Measurements from ENCODE around the gene GDI2. TPM values are rescaled to one million over a fixed set of nuclear protein-coding genes. Genes with fewer than 3 reads are reported as not detected.

The GDI2 gene
- total RNA-seq, 4 donors from 2014 or later, result 215 to 263 (median 248) TPM

DNA sequence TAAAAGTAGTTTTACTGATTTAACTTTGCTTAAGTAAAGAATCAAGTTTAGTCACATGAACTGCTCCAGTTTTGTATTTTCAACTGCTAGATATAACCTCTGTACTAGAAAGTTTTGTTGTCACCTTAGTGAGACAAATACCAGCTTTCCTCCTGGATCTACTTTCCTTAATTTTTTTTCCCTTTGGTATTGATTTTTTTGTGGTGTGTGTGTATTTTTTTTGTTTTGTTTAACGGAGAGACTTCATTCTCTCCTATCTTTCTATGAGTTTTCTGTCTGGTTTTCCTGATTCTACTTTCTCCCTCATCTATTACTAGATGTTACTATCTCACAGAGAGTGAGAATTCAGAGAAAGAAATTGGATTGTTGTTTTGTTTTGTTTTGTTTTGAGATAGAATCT is 76.6 kb downstream of the GDI2 start:
- ATAC-seq (ENCODE audit: low FRiP score), result no peak
- no peak for DNase-seq (ENCODE audit: low spot score)
- TF ChIP-seq, protein P1, sequence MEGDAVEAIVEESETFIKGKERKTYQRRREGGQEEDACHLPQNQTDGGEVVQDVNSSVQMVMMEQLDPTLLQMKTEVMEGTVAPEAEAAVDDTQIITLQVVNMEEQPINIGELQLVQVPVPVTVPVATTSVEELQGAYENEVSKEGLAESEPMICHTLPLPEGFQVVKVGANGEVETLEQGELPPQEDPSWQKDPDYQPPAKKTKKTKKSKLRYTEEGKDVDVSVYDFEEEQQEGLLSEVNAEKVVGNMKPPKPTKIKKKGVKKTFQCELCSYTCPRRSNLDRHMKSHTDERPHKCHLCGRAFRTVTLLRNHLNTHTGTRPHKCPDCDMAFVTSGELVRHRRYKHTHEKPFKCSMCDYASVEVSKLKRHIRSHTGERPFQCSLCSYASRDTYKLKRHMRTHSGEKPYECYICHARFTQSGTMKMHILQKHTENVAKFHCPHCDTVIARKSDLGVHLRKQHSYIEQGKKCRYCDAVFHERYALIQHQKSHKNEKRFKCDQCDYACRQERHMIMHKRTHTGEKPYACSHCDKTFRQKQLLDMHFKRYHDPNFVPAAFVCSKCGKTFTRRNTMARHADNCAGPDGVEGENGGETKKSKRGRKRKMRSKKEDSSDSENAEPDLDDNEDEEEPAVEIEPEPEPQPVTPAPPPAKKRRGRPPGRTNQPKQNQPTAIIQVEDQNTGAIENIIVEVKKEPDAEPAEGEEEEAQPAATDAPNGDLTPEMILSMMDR (IDR thresholded peaks at IDR 0.05), result no peak

DNA sequence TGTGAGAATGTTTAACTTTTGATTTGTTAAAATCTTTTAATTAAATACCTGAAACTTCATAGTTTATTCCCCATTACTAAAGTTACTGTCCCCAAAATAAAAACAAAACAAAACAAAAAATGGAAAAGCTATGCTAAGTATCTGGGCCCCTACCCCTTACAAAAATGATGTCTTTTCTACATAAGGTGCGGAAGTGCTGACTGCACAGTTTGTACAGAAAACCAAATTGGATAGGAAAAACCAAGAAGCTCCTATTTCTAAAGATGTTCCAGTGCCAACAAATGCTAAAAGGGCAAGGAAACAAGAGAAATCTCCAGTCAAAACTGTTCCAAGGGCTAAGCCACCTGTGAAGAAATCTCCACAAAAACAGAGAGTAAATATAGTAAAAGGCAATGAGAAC is 78.1 kb downstream of the GDI2 start:
- TF ChIP-seq, protein P1 (IDR thresholded peaks at IDR 0.05), result no peak
- no peak for ATAC-seq (ENCODE audit: low FRiP score)
- DNase-seq (ENCODE audit: low spot score), result no peak

DNA sequence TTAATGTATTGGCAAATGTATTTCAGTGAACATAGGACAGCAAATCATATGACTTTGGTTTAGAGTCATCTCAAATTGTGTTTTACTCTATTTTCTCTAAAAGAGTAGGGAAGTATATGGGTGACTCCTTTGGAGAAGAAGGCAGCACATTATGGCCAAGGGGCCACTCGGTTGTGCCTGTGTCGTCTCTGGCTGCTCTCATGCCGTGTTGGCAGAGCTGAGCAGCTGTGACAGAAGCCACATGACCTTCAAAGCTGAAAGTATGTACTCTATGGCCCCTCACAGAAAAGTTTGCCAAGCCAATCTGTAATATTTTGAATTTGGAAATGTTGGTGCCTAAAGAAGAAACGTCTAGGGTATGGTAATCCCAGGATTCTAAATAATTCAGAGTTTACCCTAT is 81.1 kb downstream of the GDI2 start:
- TF ChIP-seq, protein P1 (IDR thresholded peaks at IDR 0.05), result no peak
- DNase-seq (ENCODE audit: low spot score) (no peak), ATAC-seq (ENCODE audit: low FRiP score) (no peak)

DNA sequence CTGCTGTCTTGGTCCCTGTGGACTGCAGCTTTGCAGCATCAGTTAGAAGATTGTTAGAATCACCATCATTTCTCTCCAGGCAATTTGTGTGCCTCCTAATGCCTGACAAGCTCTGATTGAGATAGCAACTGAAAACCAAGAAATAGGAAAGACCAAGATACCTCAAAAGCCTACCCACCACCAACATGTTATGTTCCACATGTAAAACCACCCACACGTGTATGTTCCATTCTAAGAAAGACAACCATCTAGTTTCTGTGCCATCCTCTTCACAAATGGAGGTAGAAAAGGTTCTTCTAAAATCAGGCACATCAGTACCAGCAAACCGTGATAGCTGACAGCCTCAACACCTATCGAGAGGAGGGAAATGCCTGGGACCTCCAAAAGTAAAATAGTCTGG is 81.7 kb downstream of the GDI2 start:
- TF ChIP-seq, protein P1 (IDR thresholded peaks at IDR 0.05), result no peak
- no peak for DNase-seq (ENCODE audit: low spot score)

DNA sequence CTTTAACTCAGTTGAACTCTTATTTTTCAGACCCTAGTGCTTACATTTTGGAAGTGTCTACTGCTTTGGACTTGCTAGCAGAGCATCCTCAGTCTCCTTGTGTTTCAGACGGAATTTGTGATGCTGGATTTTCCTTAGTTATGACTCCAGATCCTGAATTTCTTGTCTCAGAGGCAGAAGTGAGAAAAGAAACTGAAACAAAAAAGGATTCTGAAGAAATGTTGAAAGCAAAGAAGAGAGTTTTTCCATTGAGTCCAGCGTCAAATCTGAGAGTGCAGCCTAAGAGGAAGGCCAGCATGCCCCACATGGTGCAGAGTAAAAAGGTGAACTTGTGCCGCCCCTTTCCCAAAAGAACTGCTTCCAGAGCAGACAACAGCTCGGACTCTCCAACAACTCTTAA is 82.5 kb downstream of the GDI2 start:
- no peak for ATAC-seq (ENCODE audit: low FRiP score)
- TF ChIP-seq, protein P1 (IDR thresholded peaks at IDR 0.05), result no peak

More for the DNA sequence above, 81.7 kb downstream of the GDI2 start:
- no peak for ATAC-seq (ENCODE audit: low FRiP score)

DNA sequence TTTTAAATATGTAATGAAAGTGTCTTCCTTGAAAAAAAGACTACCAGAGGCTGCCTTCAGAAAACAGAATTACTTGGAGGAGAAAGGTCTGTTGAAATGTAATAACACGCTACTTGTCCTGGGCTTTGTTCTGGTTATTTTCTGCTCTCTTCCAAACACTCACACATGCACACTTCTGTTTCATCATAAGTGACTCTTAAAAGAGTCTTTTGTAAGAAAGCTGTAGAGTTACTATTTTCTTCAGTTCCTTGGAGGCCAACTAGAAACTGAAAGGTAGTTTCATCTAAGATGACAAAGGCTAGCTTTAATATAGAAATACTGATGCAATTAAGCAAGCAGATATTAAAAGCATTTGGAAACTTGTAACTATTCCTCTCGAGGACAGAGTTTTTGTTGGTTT is 89.5 kb downstream of the GDI2 start:
- TF ChIP-seq, protein P1 (IDR thresholded peaks at IDR 0.05), result no peak
- ATAC-seq (ENCODE audit: low FRiP score) (no peak), DNase-seq (ENCODE audit: low spot score) (no peak)

More for the DNA sequence above, 82.5 kb downstream of the GDI2 start:
- no peak for DNase-seq (ENCODE audit: low spot score)

DNA sequence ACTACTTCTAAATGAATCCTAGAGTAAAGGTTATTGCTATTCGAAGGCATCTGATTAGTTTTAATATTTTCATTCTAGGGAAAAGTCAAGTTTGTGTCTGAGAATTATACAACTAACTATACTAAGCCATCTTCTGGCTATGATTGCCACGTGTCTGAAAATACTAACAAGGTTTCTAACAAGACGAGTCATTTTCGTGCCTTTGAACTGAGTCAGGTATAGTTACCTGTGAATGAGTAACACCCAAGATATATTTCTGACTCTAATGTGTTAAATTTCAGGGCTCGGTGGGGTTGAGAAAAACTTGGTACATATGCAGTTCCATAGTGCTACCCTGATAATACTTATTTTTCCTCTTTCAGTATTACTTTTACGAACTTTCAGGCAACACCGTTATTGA is 93.1 kb downstream of the GDI2 start:
- ATAC-seq (ENCODE audit: low FRiP score) (no peak), DNase-seq (ENCODE audit: low spot score) (no peak)
- TF ChIP-seq, protein P1 (IDR thresholded peaks at IDR 0.05), result no peak
